Mesodermal cell (in vitro differentiated cells): ENCODE results near the gene ATXN2.
"Not testable (repeated sequence)": the region's sequence is repeated elsewhere in the genome, so short reads cannot be mapped to it uniquely, and the experiment has no call there.

ENCODE experiments used
- H3K27ac ChIP-seq: 2 replicates; pipeline ENCODE4 v1.7.0; 2013; ENCODE audit warnings: mild to moderate bottlenecking, low read depth, low read length, moderate library complexity; ENCODE audit not compliant: severe bottlenecking
- H3K36me3 ChIP-seq: 2 replicates; pipeline ENCODE4 v1.7.1; 2013; ENCODE audit warnings: mild to moderate bottlenecking, low read length, moderate library complexity; ENCODE audit not compliant: control insufficient read depth, insufficient read depth
- H3K4me1 ChIP-seq: one replicate; pipeline ENCODE4 v1.7.1; 2013; ENCODE audit warnings: mild to moderate bottlenecking, low read length; ENCODE audit not compliant: insufficient read depth, control insufficient read depth, poor library complexity, severe bottlenecking
- H3K4me3 ChIP-seq: 2 replicates; pipeline ENCODE4 v1.7.0; 2013; ENCODE audit warnings: low read length, control low read depth, mild to moderate bottlenecking; ENCODE audit not compliant: insufficient read depth, poor library complexity, severe bottlenecking; ENCODE audit errors: extremely low read depth
- H3K9me3 ChIP-seq: 2 replicates; pipeline ENCODE4 v1.7.1; 2013; ENCODE audit warnings: mild to moderate bottlenecking, low read length, moderate library complexity; ENCODE audit not compliant: control insufficient read depth
- WGBS, 2 experiments: methylation state at CpG; one replicate each; pipeline ENCODE4 v1.1.5; 2013; ENCODE audit warnings: missing lambda C conversion rate in 2 of 2; ENCODE audit not compliant: insufficient coverage in 2 of 2; 5-methylcytosine and 5-hydroxymethylcytosine counted together

ATXN2 gene

GRCh38 chr12:111628505-111629260, 29.6 kb upstream of the ATXN2 start:
- no peak overlapping the region for H3K27ac ChIP-seq
- H3K4me3 ChIP-seq = no peak overlapping the region
- H3K9me3 ChIP-seq = no peaks in the 10 kb centered on the region
- H3K4me1 ChIP-seq = no peaks in the 10 kb centered on the region
- WGBS, 2 experiments = 98% methylated on average over 6 of the region's 7 CpGs
- no peaks in the 10 kb centered on the region for H3K36me3 ChIP-seq

DNA sequence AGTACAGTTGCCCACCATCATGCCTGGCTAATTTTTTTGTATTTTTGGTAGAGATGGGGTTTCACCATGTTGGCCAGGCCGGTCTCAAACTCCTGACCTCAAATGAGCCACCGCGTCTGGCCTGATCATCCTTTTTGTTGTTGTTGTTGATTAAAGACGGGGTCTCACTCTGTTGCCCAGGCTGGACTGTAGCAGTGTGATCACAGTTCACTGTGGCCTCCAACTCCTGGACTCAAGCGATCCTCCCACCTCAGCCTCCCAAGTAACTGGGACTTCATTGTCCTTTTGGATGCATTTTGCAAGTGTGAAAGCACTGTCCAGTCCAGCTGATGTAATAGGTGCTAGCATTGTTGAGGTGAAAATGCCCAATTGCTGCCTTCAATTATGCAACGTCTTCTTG, 27.1 kb upstream of the ATXN2 start:
- Histone ChIP-seq H3K27ac (no peak overlapping the region), H3K36me3 (no peaks in the 10 kb centered on the region), H3K9me3 (no peaks in the 10 kb centered on the region), H3K4me3 (no peak overlapping the region), H3K4me1 (no peaks in the 10 kb centered on the region)
- WGBS, 2 experiments = 83 to 93% methylated on average over 2 to 6 of the region's 6 CpGs

DNA sequence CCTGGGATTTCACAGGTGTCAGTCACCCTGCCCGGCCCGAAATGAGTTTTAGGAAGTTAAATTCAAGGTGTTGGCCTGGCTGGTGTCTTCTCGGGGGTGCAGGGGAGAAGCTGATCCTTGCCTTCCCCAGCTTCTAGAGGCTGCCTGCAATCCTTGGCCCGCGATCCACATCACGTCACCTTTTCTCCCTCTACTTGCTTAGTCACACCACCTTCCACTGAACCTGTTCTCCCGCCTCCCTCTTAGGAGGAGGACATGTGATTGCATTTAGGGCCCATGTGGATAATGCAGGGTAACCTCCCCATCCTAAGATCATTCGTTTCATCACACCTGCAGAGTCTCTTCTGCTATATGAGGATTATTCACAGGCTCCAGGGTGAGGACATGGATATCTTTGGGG, 25.4 kb upstream of the ATXN2 start:
- Histone ChIP-seq H3K9me3 (no peaks in the 10 kb centered on the region), H3K4me3 (no peak overlapping the region), H3K27ac (no peak overlapping the region), H3K4me1 (no peaks in the 10 kb centered on the region), H3K36me3 (no peaks in the 10 kb centered on the region)
- 94 to 100% methylated on average over 1 to 3 of the region's 8 CpGs for WGBS, 2 experiments

DNA sequence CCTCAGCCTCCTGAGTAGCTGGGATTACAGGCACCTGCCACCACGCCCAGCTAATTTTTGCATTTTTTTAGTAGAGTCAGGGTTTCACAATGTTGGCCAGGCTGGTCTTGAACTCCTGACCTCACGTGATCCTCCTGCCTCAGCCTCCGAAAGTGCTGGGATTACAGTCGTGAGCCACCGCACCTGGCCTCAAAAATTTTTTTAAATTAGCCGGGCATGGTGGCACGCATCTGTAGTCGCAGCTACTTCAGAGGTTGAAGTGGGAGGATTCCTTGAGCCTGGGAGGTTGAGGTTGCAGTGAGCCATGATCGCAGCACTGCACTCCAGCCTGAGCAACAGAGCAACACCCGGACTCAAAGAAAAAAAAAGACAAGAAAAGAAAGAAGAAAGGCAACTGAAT, 18.7 kb upstream of the ATXN2 start:
- not testable (repeated sequence) for H3K4me3 ChIP-seq, H3K36me3 ChIP-seq, H3K27ac ChIP-seq, H3K9me3 ChIP-seq, H3K4me1 ChIP-seq
- WGBS, 2 experiments = 86 to 88% methylated on average over 9 of the region's 10 CpGs

- Histone ChIP-seq H3K9me3 (no peaks in the 10 kb centered on the region), H3K4me1 (no peaks in the 10 kb centered on the region), H3K4me3 (no peak overlapping the region), H3K36me3 (no peaks in the 10 kb centered on the region), H3K27ac (no peak overlapping the region)
- 93 to 97% methylated on average over 7 of the region's 7 CpGs for WGBS, 2 experiments
Measured at GRCh38 chr12:111616177-111616623, 17.1 kb upstream of the ATXN2 start.

- Histone ChIP-seq H3K9me3 (no peaks in the 10 kb centered on the region), H3K4me1 (no peaks in the 10 kb centered on the region), H3K27ac (no peak overlapping the region), H3K36me3 (no peaks in the 10 kb centered on the region), H3K4me3 (no peak overlapping the region)
- 80 to 95% methylated on average over 1 to 2 of the region's 3 CpGs for WGBS, 2 experiments
Measured at GRCh38 chr12:111607239-111607638, 8.1 kb upstream of the ATXN2 start.

DNA sequence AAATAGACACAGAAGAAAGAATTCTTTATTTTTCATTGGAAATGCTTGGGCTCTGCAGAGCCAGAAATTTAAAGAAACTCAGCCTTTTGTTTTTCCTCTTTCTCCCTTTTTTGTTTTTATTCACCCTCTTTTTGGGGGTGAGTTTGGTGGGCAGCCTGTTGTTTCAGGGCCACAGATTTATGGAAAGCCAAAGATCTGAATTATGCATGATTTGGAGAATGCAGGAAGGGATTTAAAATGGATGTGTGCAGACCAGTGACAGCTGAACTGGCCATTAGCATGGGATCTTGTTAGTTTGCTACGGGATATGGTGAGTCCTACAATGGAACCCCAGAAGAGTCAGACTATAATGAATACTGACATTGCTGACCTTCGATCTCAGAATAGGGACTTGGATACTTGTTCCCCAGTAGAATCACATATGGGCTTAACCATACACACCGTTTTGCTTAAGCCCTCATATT, 7.7 kb upstream of the ATXN2 start:
- Histone ChIP-seq H3K4me3 (no peak overlapping the region), H3K4me1 (no peaks in the 10 kb centered on the region), H3K36me3 (no peaks in the 10 kb centered on the region), H3K9me3 (no peaks in the 10 kb centered on the region), H3K27ac (no peak overlapping the region)
- WGBS, 2 experiments = 96 to 97% methylated on average over 2 of the region's 3 CpGs

DNA sequence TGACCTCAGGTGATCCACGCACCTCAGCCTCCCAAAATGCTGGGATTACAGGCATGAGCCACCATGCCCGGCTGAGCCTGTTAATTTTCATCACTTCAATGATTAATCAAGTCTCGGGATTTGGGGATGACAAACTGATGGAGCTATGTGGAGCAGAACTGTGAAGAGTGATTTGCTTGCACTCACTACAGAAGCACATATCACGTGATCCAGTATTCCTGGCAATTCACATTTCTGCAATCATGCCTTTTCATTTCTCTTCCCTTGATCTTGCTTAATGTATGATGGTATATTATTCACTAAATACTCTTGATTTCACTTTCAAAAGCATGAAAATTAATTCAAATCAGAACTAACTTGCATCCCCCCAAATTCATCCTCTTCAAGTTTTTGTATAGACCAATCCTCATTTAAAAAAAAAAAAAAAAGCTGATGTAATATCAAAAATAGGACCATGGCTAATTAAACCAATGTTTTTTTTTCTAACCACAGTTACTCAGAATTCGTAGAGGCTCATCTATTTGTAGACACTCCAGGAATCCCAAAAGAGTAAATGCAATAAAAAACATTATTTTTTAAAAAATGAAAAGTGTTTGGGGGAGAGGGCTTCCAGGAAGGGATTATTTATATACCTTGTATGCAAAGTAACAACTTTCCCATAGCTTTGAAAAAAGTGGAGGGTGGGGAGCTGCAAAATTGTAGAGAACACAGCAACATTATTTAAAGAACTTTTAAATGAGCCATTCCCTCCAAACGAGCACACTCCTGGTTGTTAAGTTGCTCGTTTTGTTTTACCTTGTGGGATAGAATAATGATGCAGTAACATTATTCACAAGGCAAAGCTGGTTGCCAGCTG, 7.0 kb upstream of the ATXN2 start:
- Histone ChIP-seq H3K4me1 (no peaks in the 10 kb centered on the region), H3K36me3 (no peaks in the 10 kb centered on the region), H3K4me3 (no peak overlapping the region), H3K27ac (no peak overlapping the region), H3K9me3 (no peaks in the 10 kb centered on the region)
- 89 to 97% methylated on average over 1 to 5 of the region's 7 CpGs for WGBS, 2 experiments

- not testable (repeated sequence) for H3K27ac ChIP-seq, H3K4me3 ChIP-seq, H3K9me3 ChIP-seq, H3K4me1 ChIP-seq, H3K36me3 ChIP-seq
- 90 to 96% methylated on average over 4 of the region's 11 CpGs for WGBS, 2 experiments
Measured at GRCh38 chr12:111602857-111603256, 3.7 kb upstream of the ATXN2 start.

GRCh38 chr12:111602348-111602747, 3.2 kb upstream of the ATXN2 start:
- 100% methylated on average over 1 of the region's 2 CpGs; no CpG with 5 or more reads in 1 of the 2 experiments for WGBS, 2 experiments
- Histone ChIP-seq H3K27ac (no peak overlapping the region), H3K36me3 (no peaks in the 10 kb centered on the region), H3K4me1 (peaks cover 3% of the 10 kb centered on the region), H3K4me3 (no peak overlapping the region), H3K9me3 (no peaks in the 10 kb centered on the region)

GRCh38 chr12:111600986-111601385, 1.9 kb upstream of the ATXN2 start:
- 93 to 97% methylated on average over 9 to 10 of the region's 12 CpGs for WGBS, 2 experiments
- H3K27ac ChIP-seq, H3K36me3 ChIP-seq, H3K4me1 ChIP-seq, H3K9me3 ChIP-seq, H3K4me3 ChIP-seq: not testable (repeated sequence)
